ENCODE results near the gene VPS33B. TPM values are rescaled to one million over a fixed set of nuclear protein-coding genes. Genes with fewer than 3 reads are reported as not detected.
"Not testable (repeated sequence)": the region's sequence is repeated elsewhere in the genome, so short reads cannot be mapped to it uniquely, and the experiment has no call there.

The VPS33B gene
- total RNA-seq, 1 experiment from 2014 or later: 19.5 TPM

- CTCF ChIA-PET: no interaction called here
- no peak overlapping the region for H3K27ac ChIP-seq (ENCODE audit: low read depth, low read length, poor library complexity, severe bottlenecking)
Observed at GRCh38 chr15:91047545-91048199, 25.3 kb upstream of the VPS33B start.

GRCh38 chr15:91046056-91046455 is 23.7 kb upstream of the VPS33B start:
- DNase-seq (ENCODE audit: low spot score); H3K36me3 ChIP-seq (ENCODE audit: insufficient read depth, low read length, poor library complexity, severe bottlenecking); H3K9me3 ChIP-seq (ENCODE audit: low read depth, low read length, poor library complexity, severe bottlenecking); H3K4me3 ChIP-seq (ENCODE audit: low read depth, low read length, poor library complexity, severe bottlenecking); intact Hi-C loops (cut with micrococcal nuclease; ENCODE audit: unreplicated experiment); BruUV-seq (replicated peaks); H3K27me3 ChIP-seq (replicated peaks; ENCODE audit: insufficient read depth, low read depth, low read length, poor library complexity); H3K27ac ChIP-seq (ENCODE audit: low read depth, low read length, poor library complexity, severe bottlenecking); POLR2A ChIA-PET (ENCODE audit: low non-redundant PET); CTCF ChIA-PET; H3K4me1 ChIP-seq (ENCODE audit: insufficient read depth, low read length, poor library complexity, severe bottlenecking): not testable (repeated sequence)

More at GRCh38 chr15:91047545-91048199, 25.3 kb upstream of the VPS33B start:
- Histone ChIP-seq H3K4me3 (ENCODE audit: low read depth, low read length, poor library complexity, severe bottlenecking) (no peak overlapping the region), H3K36me3 (ENCODE audit: insufficient read depth, low read length, poor library complexity, severe bottlenecking) (no peaks in the 10 kb centered on the region), H3K4me1 (ENCODE audit: insufficient read depth, low read length, poor library complexity, severe bottlenecking) (no peaks in the 10 kb centered on the region), H3K27me3 (replicated peaks; ENCODE audit: insufficient read depth, low read depth, low read length, poor library complexity) (no peaks in the 10 kb centered on the region), H3K9me3 (ENCODE audit: low read depth, low read length, poor library complexity, severe bottlenecking) (no peaks in the 10 kb centered on the region)
- BruUV-seq (replicated peaks): no TSS peak
- TF ChIP-seq CTCF (conservative IDR thresholded peaks at IDR 0.05; ENCODE audit: low read depth, low read length) (no peak), EZH2 (IDR thresholded peaks at IDR 0.05; ENCODE audit: borderline replicate concordance, low read depth, low read length, poor library complexity, severe bottlenecking) (no peak)
- intact Hi-C loops (cut with micrococcal nuclease; ENCODE audit: unreplicated experiment): no loop called here
- DNase-seq (ENCODE audit: low spot score): no peak
- POLR2A ChIA-PET (ENCODE audit: low non-redundant PET): no interaction called here

GRCh38 chr15:91045065-91045464 is 22.7 kb upstream of the VPS33B start:
- intact Hi-C loops (cut with micrococcal nuclease; ENCODE audit: unreplicated experiment): no loop called here
- TF ChIP-seq CTCF (conservative IDR thresholded peaks at IDR 0.05; ENCODE audit: low read depth, low read length): no peak
- TF ChIP-seq EZH2 (IDR thresholded peaks at IDR 0.05; ENCODE audit: borderline replicate concordance, low read depth, low read length, poor library complexity, severe bottlenecking): no peak
- Histone ChIP-seq H3K36me3 (ENCODE audit: insufficient read depth, low read length, poor library complexity, severe bottlenecking) (no peaks in the 10 kb centered on the region), H3K27me3 (replicated peaks; ENCODE audit: insufficient read depth, low read depth, low read length, poor library complexity) (no peaks in the 10 kb centered on the region), H3K27ac (ENCODE audit: low read depth, low read length, poor library complexity, severe bottlenecking) (no peak overlapping the region), H3K9me3 (ENCODE audit: low read depth, low read length, poor library complexity, severe bottlenecking) (no peaks in the 10 kb centered on the region), H3K4me3 (ENCODE audit: low read depth, low read length, poor library complexity, severe bottlenecking) (no peak overlapping the region), H3K4me1 (ENCODE audit: insufficient read depth, low read length, poor library complexity, severe bottlenecking) (no peaks in the 10 kb centered on the region)
- no peak for DNase-seq (ENCODE audit: low spot score)
- no TSS peak for BruUV-seq (replicated peaks)
- ChIA-PET POLR2A (ENCODE audit: low non-redundant PET) (no interaction called here), CTCF (no interaction called here)
